HFF-Myc (cell line): ENCODE measurements around the gene H2BW2.

Experiments
- DNase-seq: peaks from one replicate; pipeline ENCODE4 v3.0.0-alpha.2; 2011; ENCODE audit warnings: low read depth; ENCODE audit errors: extremely low read depth
- H3K4me3 ChIP-seq: replicated peaks from 2 replicates; pipeline ENCODE4 v1.5.1; 2011; ENCODE audit warnings: low read depth, mild to moderate bottlenecking, control low read depth, low read length
- CTCF ChIP-seq: IDR thresholded peaks from 2 replicates; pipeline ENCODE4 v1.5.1; 2012; ENCODE audit warnings: mild to moderate bottlenecking, low read depth, low read length, control low read depth; ENCODE audit errors: missing control alignments

The H2BW2 gene

GRCh38 chrX:104085477-104085876, 45.7 kb downstream of the H2BW2 start:
- H3K4me3 ChIP-seq: no peak overlapping the region

GRCh38 chrX:104085919-104086318, 46.2 kb downstream of the H2BW2 start:
- DNase-seq: no peak
- no peak overlapping the region for H3K4me3 ChIP-seq
- no peak for TF ChIP-seq CTCF

More at GRCh38 chrX:104085477-104085876, 45.7 kb downstream of the H2BW2 start:
- no peak for TF ChIP-seq CTCF
- no peak for DNase-seq
